ENCODE measurements around the gene PPP1R3F.

PPP1R3F gene

DNA sequence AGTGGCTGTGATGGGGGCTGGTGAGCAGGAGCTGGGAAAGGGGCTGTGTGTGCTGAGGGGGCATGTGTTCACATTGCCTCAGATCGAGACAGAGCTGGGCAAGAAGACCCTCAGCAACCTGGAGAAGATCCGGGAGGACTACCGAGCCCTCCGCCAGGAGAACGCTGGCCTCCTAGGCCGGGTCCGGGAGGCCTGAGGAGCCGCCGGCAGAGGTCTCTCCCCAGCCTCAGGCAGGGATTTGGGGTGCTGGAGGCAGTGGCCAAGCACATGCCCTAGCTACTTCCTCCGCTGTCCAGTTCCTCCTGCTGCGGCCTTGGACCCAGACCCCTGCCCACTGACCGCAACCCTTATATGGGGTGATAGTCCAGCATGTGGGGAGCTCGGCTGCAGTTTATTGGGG is 19.5 kb upstream of the PPP1R3F start:
- no peak for FAIRE-seq

DNA sequence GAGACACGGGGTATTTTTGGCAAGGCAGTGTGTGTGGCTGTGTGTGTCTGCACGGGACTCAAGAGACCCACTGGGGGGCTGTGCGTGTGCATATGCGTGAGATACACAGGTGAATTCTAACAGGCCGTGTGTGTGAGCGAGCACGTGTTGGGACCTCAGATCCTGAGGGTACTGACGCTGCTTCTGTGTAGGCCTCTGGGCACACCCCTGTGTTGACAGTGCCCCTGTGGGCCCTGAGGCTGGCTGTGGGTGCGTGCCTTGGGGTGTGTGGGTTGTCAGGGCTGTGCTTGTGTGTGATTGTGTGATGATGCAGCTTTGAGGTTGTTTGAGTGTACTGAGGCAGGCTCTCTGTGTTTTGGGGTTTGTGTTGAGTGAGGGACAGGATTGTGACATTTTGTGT is 19.0 kb upstream of the PPP1R3F start:
- no peak for FAIRE-seq

DNA sequence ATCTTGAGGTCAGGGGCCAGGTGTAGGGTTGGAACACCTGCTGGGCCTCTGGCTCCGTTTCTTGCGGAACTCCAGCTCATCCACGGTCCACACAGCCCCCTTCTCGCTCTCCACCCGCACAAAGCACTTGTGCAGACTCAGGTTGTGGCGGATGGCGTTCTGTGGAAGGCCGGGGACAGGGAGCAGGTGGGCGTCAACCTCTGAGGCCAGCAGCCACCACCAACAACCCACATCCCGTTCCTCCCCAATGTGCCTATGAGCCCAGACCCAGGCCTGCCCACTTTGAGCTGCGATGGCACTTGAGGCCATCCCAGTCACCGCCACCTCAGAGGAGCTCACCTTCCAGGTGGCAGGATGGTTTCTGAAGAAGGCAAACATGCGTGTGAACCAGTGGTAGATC is 18.3 kb upstream of the PPP1R3F start:
- no peak for FAIRE-seq

DNA sequence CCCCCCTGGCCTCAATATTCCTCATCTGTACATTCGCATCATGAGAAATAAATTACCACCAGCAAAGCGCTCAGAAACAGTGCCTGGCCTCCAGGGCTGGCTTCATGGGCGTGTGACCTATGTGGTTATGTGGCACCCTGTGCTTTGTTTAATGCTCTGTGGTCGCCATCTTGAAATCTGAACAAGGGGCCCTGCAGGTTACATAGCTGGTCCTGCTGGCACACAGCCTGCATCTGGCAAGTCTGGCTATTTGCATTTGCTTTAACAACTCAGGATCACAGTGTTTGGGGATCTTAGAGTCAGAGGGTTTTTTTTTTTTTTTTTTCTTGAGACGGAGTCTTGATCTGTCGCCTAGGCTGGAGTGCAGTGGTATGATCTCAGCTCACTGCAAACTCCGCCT is 15.0 kb upstream of the PPP1R3F start:
- no peak for FAIRE-seq

DNA sequence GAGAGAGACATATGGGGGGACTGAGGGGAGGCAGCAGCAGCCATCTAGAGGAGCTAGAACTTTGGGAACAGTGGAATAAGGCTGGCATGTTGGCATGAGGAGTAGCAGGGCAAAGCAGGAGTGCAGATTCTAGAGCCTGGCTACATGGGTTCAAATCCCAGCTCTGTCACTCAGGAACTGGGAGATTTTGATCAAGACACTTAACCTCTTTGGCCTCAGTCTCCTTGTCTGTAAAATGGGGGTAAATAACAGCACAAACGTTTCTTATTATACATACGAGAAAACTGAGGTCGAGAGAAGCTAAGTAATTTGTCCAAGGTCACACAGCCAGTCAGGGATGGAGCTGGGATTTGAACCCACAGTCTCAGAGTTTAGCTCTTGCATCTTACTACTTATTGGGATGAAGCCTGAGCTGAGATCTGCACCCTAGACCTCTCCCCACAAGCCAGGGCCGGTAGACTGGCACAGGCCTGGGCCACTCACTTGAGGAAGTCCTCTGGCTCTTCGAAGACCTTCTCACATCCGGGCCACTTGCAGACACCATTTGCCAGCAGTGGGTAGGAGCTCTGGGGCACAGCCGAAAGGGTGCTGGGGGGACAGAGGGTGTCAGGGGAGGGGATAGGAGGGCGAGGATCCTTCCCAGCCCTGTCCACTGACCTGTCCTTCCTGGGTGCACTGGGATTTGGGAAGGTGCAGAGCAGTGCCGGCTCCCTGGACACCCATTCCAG is 13.2 kb upstream of the PPP1R3F start:
- FAIRE-seq, result no peak

DNA sequence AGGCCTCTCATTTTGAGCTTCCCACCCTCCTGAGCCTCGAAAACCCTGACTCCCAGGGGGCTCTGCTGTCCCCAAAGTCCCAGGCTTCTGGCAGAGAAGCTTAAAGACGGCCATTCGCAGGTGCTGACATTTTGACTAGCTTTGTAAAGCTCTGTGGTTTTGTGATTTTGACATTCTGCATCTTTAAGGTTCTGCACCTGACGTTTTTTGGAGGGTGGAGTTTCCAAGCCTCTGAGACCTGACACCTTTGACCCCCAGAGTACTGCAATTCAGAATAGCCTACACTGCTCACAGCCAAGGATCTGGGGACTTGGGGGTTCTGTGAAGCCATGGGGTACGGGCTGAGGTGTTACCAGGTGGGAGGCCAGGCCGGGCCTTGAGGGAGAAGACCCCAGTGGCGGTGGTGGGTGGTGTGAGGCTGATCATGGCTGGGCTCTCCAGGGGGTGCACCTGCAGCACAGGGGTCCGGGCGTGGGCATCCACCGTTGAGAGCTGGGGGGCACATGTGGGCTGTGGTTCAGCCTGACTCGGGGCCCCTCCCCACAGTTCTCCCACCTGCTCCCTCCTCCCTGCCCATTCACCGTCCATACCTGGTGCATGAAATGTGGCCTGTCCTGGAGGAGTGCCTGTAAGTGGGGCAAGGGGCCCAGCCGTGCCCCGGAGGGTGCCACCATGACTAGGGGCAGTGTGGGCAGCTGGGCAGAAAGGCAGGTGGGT is 12.4 kb upstream of the PPP1R3F start:
- FAIRE-seq, result no peak

DNA sequence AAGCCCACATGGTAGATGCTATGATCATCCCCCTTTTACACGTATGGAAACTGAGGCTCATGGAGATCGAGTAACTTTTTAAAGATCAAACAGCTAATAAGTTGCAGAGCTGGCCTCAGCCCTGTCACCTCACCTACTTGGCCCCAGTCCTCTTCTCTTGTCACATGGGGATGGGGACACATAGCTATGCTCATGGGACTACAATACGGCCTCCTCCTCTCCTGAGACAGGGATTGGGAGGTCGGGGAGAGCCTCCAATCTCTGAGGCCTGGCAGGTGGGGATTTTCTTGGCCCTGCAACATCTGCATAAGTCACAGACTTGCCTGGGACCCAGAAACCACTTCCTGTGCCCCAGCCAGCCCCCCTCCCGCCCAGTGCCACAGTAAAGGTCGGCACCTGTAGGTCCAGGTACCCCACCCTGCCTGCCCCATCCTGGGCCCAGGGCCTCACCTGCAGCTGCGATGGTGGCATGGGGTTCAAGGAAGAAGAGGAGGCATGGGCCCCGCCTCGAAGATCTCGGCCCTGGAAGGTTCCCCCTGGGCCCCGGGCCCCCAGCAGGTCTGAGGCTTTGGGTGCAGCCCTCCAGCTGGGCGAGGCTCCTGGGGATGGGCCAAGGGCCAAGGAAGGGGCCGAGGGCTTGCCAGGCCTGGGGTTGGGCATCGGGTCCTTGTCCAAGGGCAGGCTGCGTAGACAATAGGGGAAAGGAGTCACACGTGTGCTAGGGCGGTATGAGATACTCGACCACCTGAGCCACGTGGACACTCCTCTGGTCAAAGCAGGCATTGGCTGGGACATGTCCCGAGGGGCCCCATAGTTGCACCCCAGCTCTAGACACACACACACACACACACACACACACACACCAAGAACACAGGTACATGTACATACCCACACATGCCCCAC is 11.5 kb upstream of the PPP1R3F start:
- no peak for FAIRE-seq

DNA sequence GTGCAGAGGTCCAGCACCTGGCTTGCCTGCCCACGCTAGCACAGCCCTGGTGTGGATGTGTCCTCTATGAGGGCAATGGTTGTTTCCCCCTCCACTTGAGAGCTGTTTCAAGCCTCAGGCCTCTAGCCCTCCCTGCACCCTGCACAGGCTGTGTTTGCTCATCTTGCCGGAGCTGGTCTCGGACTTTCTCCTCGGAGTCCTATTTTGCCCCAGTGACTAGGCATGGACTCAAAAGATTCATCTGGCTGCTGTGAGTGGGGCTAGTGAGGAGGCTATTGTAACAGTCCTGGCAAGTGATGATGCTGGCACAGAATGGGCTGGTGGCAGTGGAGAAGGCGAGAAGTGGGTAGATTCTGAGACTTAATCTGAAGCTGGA is 10.9 kb upstream of the PPP1R3F start:
- FAIRE-seq, result no peak

DNA sequence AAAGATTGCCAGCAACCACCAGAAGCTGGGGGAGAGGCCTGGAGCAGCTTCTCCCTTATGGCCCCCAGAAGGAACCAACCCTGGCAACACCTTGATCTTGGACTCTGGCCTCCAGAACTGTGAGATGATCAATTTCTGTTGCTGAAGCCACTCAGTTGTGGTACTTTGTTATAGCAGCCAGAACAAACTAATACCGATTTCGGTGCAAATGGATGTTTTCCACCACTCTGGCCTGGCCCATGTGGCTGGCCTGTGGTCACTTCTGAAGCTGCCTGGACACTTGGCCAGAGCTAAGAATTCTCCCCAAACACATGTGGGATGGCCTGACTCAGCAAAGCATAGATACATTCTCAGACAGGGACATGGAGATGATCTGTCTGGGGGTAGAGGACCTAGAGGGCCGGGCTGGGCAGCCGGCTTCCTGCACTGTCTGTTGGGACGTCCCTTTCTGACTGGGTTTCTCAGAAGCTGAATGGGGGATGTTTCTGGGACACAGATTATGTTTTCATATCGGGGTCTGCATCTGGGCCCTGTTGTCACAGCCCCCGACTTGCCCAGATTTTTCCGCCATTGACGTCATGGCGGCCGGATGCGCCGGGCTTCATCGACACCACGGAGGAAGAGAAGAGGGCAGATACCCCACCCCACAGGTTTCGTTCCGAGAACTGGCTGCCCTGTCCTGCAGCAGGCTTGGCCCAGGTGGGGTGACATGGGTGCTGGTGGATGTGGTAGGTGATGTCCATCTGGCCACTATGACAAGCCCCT is 9.2 kb upstream of the PPP1R3F start:
- no peak for FAIRE-seq

DNA sequence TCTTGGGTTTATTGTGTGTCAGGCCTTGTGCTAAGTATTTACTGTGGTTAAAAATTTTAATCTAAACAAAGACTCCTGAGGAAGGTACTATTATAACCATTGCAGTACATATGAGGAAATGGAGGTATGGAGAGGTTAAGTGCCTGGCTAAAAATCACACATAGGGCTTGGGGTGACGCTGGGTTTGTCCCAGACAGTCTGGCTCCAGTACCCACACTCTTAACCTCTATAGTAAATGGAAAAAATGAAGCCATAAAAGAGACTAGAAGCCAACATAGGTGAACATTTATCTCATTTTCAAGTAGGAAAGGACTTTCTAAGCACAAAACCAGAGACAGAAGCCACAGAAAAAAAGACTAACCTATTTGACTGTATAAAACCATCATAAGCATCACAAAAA is 7.0 kb upstream of the PPP1R3F start:
- no peak for FAIRE-seq

DNA sequence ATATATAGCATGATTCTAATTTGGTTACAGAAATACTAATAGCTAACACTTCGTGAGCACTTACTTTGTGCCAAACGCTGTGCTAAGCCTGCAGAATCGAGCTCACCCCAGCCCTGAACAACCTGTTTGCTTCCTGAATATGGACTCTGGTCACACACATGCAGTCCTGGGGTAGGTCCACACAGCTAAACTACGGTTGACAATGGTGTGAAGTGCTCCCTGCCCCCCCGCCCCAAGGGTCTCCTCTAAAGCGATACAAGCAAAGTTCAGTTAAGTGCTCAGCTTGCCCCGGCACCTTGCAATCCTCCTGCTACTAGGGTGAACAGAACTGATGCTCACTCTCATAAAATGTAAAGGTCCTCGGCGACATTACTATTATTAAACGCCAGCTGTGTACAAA is 6.0 kb upstream of the PPP1R3F start:
- no peak for FAIRE-seq

DNA sequence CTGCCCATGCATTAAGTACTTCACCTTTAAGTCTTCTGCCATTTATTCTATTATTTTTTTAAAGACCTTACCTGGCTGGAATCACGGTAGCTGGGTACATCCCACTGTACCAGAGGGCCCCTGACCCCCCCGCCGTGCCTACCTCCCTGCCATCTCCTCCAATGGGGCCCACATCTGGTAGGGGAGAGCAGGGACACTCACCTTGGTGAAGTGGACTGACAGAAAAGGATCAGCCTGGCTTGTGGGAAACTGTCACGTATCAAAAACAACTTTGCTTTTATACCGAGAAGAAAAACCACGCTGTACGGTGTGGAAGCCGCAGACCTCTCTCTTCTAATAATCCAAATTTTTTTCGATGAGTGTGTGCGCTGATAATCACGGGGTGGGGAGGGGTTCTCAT is 5.1 kb upstream of the PPP1R3F start, which contains the start of gene FOXP3:
Gene FOXP3, minus strand, starts transcription at position 251 of the 400 bp plus-strand sequence. CDS start 6,205 bp downstream, outside the sequence.
- no peak for FAIRE-seq

DNA sequence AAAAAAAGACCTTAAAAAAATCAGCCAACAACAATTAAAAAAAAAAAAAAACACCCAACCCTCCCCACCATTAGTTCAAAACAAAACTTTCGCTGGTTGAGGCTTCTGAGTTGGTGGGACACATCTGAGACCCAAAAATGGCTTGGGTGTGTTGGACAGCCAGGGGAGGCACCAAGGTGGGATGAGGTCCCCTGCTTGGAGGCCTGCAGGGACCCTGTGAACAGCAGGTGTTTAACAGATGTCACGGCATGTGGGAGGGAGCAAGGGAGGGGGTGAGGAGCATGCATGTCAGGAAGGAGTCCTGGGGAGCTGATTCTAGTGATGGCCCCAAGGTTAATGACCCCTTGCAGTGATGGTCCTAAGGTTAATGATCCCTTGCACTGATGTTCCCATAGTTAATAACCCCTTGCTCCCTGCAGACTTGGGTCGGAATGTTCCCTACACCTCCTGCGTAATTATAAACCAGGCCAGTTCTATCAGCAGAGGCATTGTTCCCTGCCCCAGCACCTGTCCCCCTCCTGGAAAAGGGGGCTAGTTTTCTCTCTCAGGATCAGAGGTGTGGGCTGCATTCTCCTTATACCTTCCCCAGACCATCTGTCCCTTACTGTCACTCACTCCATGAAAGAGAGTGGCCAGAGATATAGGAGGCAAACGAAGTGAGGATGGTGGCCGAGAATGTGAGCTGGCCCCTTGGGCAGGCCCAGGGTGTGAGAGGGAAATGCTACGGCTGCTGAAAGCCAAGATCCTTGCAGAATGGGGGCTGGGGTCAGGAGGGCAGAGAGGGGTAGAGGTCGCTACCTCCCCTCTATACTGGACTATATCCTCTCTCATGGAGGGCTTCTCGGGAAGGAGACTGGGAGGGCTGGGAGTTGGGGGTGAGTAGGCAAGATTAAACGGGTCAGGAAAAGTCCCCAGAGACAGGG is 2.8 kb upstream of the PPP1R3F start:
- no peak for FAIRE-seq

DNA sequence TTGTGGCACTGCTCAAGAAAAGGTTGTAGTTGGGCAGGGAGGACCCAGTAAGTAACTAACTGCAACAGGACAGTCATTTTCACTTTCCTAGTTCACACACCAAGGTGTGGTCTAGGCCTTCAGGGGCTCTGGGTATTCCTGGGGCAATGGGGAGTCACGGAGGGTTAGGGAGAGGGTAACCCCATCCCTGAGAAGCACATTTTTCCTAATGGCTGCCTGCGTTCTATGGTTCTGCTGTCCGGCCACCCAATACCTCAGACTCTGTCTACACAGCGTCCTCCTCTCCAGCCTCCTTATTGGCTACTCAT is 937 bp upstream of the PPP1R3F start:
- no peak for FAIRE-seq

DNA sequence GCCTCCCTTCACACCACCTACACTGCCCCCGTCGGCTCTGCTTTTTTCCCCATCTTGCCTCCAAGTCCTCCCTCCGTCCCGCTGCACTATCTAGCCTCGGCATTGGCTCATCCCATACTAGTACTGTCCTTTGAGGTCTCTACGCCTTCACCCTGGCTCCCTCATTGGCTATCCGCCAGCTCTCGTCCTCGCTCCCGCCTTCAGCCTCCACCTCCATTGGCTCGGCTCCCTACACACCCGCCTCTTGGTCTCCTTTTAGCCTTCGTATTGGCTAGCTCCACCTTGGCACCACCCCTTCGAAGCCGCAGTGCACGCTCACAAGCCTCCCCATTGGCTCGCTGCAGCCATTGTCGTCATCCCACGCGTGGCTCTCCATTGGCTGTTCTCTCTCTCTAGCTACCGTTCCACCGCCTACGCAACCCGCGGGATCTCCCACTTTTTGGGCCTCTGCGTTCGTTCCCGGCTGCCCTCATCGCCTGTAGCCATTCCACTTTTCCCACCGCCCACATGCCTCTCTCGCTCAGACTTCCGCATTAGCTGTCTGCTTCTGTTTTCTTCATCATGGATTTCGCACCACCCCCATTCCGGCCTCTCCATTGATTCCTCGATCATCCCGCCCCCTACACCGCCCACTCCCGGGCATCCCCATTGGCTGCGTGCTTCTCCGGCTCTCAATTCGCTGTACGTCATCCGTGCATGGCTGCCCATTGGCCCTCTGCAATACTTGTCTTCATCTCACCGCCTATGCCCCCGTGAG is 405 bp upstream of the PPP1R3F start:
- peak; percentile 96 for FAIRE-seq

DNA sequence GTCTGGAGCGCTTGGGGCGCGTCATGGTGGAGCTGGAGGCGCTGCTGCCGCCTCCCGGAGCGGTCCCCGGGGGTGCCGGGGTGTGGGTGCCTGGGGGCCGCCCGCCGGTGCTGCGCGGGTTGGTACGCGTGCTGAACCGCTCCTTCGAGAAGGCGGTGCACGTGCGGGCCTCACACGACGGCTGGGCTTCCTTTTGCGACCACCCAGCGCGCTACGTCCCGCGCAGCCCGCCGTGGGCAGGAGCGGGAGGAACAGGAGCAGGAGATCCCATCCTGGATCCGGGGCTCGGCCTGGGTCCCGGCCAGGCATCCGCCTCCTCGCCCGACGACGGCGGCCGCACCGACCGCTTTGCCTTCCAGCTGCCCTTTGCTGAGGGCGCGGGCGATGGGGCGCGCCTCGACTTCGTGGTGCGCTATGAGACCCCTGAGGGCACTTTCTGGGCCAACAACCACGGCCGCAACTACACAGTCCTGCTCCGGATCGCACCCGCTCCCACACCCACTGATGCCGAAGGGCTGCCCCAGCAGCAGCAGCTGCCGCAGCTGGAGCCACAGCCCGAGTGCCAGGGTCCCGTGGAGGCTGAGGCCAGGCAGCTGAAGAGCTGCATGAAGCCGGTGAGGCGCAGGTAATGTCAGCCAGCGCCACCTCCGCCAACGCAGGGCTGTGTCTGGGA is 792 bp downstream of the PPP1R3F start:
- FAIRE-seq, result no peak

DNA sequence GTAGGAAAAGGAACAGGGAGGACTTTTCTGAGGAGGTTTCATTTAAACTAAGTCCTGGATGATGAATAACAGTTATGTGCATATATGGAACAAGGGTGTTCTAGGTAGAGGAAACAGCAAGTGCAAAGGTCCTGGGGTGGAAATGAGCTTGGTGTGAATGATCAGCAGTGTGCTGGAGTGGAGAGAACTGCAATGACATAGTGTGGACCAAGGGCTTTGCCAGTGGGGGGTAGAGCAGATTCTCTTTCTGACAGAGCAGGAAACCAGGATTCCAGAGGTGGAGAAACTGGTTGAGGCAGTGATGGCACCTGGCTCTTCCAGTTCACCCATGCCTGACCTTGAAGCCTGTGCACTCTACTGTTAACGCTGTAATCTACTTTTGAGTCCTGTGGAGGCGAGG is 1.7 kb downstream of the PPP1R3F start:
- FAIRE-seq, result no peak

DNA sequence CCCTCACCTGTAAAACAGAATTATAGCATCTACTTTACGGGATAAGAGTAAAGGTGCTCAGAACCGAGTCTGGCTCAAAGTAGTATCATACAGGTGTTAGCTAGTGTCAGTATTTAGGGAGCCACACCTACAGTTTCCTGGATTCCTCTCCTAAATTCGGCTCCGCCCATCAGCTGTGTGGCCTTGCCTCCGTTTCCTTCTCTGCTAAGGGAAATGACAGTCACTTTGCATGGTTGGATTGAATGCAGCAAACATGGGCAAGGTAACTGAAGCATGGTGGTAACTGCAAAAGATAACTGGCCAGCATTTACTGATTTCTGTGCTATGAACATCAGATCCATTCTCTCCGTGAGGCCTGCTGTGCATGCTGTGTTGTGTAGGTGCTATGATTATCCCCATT is 2.8 kb downstream of the PPP1R3F start:
- no peak for FAIRE-seq

DNA sequence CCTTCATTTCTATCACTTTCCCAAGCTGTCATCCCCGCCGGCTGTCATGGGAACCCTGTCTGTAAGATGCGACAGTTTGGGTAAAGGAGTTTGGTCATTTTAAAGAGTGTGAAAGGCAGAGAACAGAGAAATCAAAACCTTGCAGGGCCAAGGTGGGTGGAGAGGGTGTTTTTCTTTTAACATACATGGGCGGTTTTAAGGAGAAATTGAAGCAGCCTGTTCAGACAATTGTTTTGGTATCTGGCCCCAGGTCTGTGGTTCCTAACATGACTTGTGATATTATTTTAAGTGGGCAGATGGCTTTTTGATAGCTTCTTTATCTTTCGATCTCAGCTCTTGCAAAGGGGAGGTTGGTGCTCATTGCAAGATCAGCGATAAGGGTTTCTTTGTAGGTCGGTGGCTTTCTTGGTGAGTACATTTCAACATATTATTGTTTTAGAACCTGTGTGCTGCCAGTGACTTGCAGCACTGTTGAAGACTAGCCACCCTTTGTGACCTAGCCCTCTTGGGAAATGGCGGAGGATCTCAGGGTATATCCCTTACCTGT is 3.7 kb downstream of the PPP1R3F start:
- no peak for FAIRE-seq

DNA sequence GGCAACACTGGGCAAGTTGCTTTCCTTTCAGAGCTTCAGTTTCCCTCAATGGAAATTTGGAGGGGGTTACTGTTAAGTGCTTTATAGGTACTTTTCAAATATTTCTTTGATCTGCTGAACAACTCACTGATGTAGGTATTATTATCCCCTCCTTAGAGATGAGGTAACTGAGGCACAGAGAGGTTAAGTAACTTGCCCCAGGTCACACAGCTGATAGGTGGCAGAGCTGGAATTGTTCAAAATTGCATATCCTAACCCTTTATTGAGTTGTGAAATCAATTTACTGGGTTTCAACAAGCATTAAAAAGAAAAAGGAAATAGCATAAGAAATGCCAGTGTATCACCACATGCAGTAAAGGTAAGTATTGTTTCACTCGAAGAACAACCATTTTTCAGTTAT is 6.6 kb downstream of the PPP1R3F start:
- no peak for FAIRE-seq
